HEK293T (cell line): Measurements from ENCODE around the gene ZDHHC16.

Experiments
- ARNT ChIP-seq: fragments of 450-650 bp; IDR thresholded peaks from 2 replicates; pipeline ENCODE4 v1.6.1; 2017; ENCODE audit warnings: mild to moderate bottlenecking
- BHLHE40 ChIP-seq: fragments of 450-650 bp; IDR thresholded peaks from 2 replicates; pipeline ENCODE4 v1.6.1; 2016; ENCODE audit warnings: mild to moderate bottlenecking, moderate library complexity, borderline replicate concordance
- ELF4 ChIP-seq: fragments of 450-650 bp; IDR thresholded peaks from 2 replicates; pipeline ENCODE4 v1.6.1; 2017; ENCODE audit warnings: antibody characterized with exemption
- FOXM1 ChIP-seq: fragments of 450-650 bp; IDR thresholded peaks from 2 replicates; pipeline ENCODE4 v1.6.1; 2017; ENCODE audit warnings: mild to moderate bottlenecking, borderline replicate concordance
- HDGF ChIP-seq: fragments of 450-650 bp; IDR thresholded peaks from 2 replicates; pipeline ENCODE4 v1.6.1; 2017; ENCODE audit warnings: antibody characterized with exemption, borderline replicate concordance
- NFRKB ChIP-seq: fragments of 450-650 bp; IDR thresholded peaks from 2 replicates; pipeline ENCODE4 v1.6.1; 2016; ENCODE audit warnings: mild to moderate bottlenecking, moderate library complexity
- SP1 ChIP-seq: fragments of 450-650 bp; IDR thresholded peaks from 2 replicates; pipeline ENCODE4 v1.6.1; 2017
- TARDBP ChIP-seq: fragments of 450-650 bp; IDR thresholded peaks from 2 replicates; pipeline ENCODE4 v1.6.1; 2016
- ZNF384 ChIP-seq: fragments of 450-650 bp; IDR thresholded peaks from 2 replicates; pipeline ENCODE4 v1.6.1; 2016

DNA sequence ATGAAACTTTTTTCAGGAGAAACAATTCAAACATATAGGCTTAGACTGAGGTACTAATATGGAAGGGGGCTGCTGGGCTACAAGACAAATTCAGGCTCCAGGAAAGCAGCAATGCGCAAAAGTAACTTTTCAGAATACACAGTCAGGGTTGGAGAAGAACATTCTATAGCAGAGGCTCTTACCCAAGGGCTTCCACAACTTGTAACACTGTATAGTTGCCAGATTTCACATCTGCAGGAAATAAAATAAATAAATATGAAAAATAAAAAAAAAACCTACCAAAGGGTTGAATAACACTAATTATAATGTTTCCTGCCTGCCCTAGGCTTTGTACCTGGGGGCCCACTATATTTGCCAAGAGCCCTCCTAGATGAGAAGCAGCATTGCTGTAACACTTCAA, 37.9 kb downstream of the ZDHHC16 start:
- TF ChIP-seq BHLHE40 (no peak), SP1 (no peak), TARDBP (no peak), NFRKB (no peak), ELF4 (no peak), FOXM1 (no peak), ZNF384 (no peak), ARNT (no peak), HDGF (no peak)
